C4-2B (cell line): Measurements from ENCODE around the gene FAP.
A peak's percentile ranks its signal among the peaks of the same experiment; 100 is the strongest.

Experiments used
- ZFX ChIP-seq: fragments of 450-650 bp; IDR thresholded peaks from 2 replicates; pipeline ENCODE4 v1.6.1; 2017
- TF ChIP-seq, protein P1 (sequence below): fragments of 450-650 bp; conservative IDR thresholded peaks from 2 replicates; pipeline ENCODE4 v1.5.1; 2017; ENCODE audit warnings: mild to moderate bottlenecking

DNA sequence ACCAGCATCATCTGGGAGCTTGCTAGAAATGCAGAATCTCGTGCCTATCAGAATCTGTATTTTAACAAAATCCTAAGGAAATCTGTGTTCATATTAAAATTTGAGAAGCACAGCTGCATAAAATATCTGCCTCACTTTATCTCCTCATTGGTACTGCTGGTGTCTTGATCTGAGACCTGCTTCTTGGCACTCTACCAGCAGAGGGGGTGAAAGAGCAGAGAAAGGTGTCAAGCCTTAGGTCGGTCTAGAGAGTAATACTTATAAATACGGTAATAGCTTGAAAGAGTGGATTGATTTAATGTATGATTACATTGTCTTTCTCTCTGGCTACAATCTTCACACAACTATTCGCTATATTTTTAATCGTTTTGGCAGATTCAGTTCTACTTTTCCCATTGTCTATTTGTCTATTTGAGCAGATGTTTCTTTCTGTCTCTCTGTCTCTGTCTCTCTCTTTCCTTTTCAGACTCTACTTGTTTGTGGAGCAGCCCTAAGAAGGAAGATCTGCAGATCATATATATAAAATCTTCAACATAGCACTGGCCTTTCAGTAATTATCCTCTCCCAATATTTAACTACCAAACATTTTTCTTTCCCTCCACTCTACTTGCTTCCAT is 89.5 kb downstream of the FAP start:
- TF ChIP-seq, protein P1, sequence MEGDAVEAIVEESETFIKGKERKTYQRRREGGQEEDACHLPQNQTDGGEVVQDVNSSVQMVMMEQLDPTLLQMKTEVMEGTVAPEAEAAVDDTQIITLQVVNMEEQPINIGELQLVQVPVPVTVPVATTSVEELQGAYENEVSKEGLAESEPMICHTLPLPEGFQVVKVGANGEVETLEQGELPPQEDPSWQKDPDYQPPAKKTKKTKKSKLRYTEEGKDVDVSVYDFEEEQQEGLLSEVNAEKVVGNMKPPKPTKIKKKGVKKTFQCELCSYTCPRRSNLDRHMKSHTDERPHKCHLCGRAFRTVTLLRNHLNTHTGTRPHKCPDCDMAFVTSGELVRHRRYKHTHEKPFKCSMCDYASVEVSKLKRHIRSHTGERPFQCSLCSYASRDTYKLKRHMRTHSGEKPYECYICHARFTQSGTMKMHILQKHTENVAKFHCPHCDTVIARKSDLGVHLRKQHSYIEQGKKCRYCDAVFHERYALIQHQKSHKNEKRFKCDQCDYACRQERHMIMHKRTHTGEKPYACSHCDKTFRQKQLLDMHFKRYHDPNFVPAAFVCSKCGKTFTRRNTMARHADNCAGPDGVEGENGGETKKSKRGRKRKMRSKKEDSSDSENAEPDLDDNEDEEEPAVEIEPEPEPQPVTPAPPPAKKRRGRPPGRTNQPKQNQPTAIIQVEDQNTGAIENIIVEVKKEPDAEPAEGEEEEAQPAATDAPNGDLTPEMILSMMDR: peak; percentile 69
- TF ChIP-seq ZFX: no peak
